ENCODE measurements around the gene ALOX12B. TPM values are rescaled to one million over a fixed set of nuclear protein-coding genes. Genes with fewer than 3 reads are reported as not detected.

Gene ALOX12B
- total RNA-seq, 4 donors from 2014 or later: 91.4 to 150 (median 119) TPM

DNA sequence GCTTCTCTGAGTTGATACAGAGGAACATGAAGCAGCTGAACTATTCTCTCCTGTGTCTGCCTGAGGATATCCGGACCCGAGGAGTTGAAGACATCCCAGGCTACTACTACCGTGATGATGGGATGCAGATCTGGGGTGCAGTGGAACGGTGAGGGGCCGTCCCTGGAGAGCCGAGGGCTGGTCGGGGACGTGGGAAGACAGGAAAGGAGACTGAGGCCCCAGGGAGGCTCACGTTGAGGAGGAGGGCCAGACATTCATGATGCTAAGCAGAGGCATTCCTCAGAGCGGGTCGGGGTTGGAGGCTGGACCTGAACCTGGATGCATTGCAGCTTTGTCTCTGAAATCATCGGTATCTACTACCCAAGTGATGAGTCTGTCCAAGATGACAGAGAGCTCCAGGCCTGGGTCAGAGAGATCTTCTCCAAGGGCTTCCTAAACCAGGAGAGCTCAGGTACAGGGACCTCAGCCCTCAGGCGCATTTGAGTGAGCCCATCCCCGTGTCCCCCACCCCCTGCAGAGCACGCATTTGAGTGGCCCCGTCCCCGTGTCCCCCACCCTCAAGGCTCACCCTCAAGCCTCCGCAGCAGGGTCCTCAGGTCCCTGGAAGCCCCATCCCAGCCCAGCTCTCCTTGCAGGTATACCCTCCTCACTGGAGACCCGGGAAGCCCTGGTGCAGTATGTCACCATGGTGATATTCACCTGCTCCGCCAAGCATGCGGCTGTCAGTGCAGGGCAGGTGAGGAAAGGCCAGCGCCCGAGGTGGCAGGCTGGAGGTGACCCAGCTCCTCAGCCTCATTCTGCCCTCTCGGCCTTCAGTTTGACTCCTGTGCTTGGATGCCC lies 40.4 kb downstream of the ALOX12B start:
- H3K4me3 ChIP-seq: no peak overlapping the region
- TF ChIP-seq POLR2A (IDR thresholded peaks at IDR 0.05): no peak
- no peak for TF ChIP-seq CTCF (IDR thresholded peaks at IDR 0.05)
- TF ChIP-seq EP300 (IDR thresholded peaks at IDR 0.05): no peak
- TF ChIP-seq POLR2AphosphoS5 (IDR thresholded peaks at IDR 0.05): no peak
- H3K27ac ChIP-seq: no peak overlapping the region
- no peaks in the 10 kb centered on the region for H3K4me1 ChIP-seq
- no peaks in the 10 kb centered on the region for H3K9me3 ChIP-seq
- 76% methylated on average over 8 of the region's 24 CpGs for WGBS
- H3K36me3 ChIP-seq: no peaks in the 10 kb centered on the region
- DNase-seq (ENCODE audit: low spot score in 2 of 2): peak in 1 of 2 donors; percentile 72
- H3K27me3 ChIP-seq: peaks cover 14% of the 10 kb centered on the region

DNA sequence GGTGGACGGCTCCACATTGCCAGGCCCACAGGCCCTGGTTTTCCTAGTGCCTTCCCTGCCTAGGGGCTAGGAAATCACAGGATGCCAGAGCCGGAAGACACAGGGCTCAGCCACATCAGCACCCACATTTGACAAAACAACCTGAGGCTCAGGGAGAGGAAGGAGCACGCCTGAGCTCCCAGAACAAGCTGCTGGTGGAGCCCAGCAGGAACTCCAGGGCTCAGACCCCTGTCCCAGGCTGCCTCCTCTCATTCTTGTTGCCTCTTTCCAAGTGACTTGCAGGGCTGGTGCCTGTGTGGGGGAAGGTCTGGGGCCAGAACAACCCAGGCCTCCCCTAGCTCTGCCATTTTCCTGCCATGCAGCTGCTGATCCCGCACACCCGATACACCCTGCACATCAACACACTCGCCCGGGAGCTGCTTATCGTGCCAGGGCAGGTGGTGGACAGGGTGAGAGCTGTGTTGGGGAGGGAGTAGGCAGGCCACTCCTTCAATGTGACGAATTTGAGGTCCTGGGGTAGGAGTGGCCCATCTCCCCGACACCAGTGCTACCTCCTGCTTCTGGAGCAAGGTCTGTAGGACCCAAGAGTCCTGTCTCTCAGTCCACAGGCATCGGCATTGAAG lies 41.1 kb downstream of the ALOX12B start:
- Histone ChIP-seq H3K27me3 (peaks cover 14% of the 10 kb centered on the region), H3K4me1 (peaks cover 7% of the 10 kb centered on the region), H3K9me3 (no peaks in the 10 kb centered on the region), H3K27ac (no peak overlapping the region), H3K36me3 (no peaks in the 10 kb centered on the region), H3K4me3 (no peak overlapping the region)
- peak in 1 of 2 donors; percentile 59 for DNase-seq (ENCODE audit: low spot score in 2 of 2)
- TF ChIP-seq EP300 (IDR thresholded peaks at IDR 0.05): no peak
- TF ChIP-seq CTCF (IDR thresholded peaks at IDR 0.05): no peak
- TF ChIP-seq POLR2A (IDR thresholded peaks at IDR 0.05): no peak
- no peak for TF ChIP-seq POLR2AphosphoS5 (IDR thresholded peaks at IDR 0.05)
- 75% methylated on average over 6 of the region's 11 CpGs for WGBS

- H3K4me3 ChIP-seq: no peak overlapping the region
- TF ChIP-seq CTCF (IDR thresholded peaks at IDR 0.05) (no peak), EP300 (IDR thresholded peaks at IDR 0.05) (no peak), POLR2A (IDR thresholded peaks at IDR 0.05) (no peak), POLR2AphosphoS5 (IDR thresholded peaks at IDR 0.05) (no peak)
- H3K27ac ChIP-seq: no peak overlapping the region
- H3K9me3 ChIP-seq: no peaks in the 10 kb centered on the region
- 78% methylated on average over 16 of the region's 24 CpGs for WGBS
- H3K36me3 ChIP-seq: no peaks in the 10 kb centered on the region
- H3K4me1 ChIP-seq: peaks cover 20% of the 10 kb centered on the region
- peak in 1 of 2 donors; percentile 69 for DNase-seq (ENCODE audit: low spot score in 2 of 2)
- peaks cover 14% of the 10 kb centered on the region for H3K27me3 ChIP-seq
Observed at GRCh38 chr17:8044819-8045810, 42.4 kb downstream of the ALOX12B start.

- H3K9me3 ChIP-seq: no peaks in the 10 kb centered on the region
- DNase-seq (ENCODE audit: low spot score in 2 of 2): peak in 1 of 2 donors; percentile 24
- no peaks in the 10 kb centered on the region for H3K36me3 ChIP-seq
- H3K4me1 ChIP-seq: peaks cover 37% of the 10 kb centered on the region
- peaks cover 32% of the 10 kb centered on the region for H3K27me3 ChIP-seq
- H3K4me3 ChIP-seq: no peak overlapping the region
- H3K27ac ChIP-seq: no peak overlapping the region
- no peak for TF ChIP-seq CTCF (IDR thresholded peaks at IDR 0.05)
- TF ChIP-seq EP300 (IDR thresholded peaks at IDR 0.05): no peak
- TF ChIP-seq POLR2AphosphoS5 (IDR thresholded peaks at IDR 0.05): no peak
- TF ChIP-seq POLR2A (IDR thresholded peaks at IDR 0.05): no peak
Observed at GRCh38 chr17:8041979-8042378, 45.5 kb downstream of the ALOX12B start.
